Mesenteric fat pad (tissue), 1 donor: Measurements from ENCODE around the gene SULF2. TPM values are rescaled to one million over a fixed set of nuclear protein-coding genes. Genes with fewer than 3 reads are reported as not detected.

ENCODE experiments used
- DNase-seq: peaks from one replicate; pipeline ENCODE4 v3.0.0-alpha.2; 2020; ENCODE audit warnings: low spot score
- total RNA-seq: library from RNA; stranded (reverse); fragmentation: NEBNext Ultra II Directional; extraction: Animal tissue kit (Norgen Biotek cat#: 25700); gene quantifications from one replicate; pipeline ENCODE4 v1.2.1, GENCODE V29; 2021
- donor health status: DM: yes; HTN: yes; CAD: no.

The SULF2 gene
- total RNA-seq, 1 donor from 2014 or later, result 68.7 TPM

DNA sequence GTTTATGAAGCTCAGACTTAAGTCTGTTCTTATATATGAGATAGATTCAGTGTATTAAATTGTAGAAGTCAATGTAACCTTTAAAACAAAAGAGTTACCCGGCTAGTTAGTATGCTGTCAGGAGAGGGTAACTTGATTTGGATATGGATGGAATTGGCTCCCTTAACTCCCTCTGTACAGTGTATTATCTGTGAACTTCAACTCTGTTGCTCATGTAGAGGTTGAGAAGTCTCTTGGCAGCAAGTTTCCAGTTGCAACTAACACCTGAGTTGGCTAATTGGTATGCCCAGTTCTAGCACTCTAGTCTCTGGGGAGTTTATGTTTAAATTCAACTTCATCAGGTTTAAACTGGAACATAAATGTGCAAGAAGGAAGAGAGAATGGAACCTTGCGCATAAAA lies 172.6 kb downstream of the SULF2 start:
- no peak for DNase-seq

DNA sequence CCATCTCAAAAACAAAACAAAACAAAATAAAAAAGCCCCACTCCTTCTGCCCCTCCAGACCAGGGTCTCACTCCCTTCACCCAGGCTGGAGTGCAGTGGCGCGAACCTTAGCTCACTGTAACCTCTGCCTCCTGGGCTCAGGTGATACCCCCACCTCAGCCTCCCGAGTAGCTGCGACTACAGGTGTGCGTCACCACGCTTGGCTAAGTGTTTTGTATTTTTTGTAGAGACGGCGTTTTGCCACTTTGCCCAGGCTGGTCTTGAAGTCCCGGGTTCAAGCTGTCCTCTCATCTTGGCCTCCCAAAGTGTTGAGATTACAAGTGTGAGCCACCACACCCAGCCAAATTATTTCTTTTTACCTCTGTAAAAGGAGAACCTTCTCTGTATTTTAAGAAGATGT lies 173.5 kb downstream of the SULF2 start:
- DNase-seq, result no peak

DNA sequence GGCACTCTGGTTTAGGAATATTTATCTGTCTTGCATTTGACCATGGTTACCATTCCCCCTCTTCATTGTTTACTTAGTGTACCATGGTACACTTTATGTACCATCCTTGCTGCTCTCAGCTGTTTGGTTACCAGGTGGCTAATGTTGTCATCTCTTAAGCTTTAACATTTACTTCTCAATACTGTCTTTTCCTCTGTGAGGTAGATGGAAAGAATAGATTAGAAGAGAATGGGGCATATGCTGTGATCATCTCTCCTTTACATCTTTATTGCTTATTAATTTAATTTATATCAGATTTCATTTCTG lies 174.4 kb downstream of the SULF2 start:
- DNase-seq, result no peak

DNA sequence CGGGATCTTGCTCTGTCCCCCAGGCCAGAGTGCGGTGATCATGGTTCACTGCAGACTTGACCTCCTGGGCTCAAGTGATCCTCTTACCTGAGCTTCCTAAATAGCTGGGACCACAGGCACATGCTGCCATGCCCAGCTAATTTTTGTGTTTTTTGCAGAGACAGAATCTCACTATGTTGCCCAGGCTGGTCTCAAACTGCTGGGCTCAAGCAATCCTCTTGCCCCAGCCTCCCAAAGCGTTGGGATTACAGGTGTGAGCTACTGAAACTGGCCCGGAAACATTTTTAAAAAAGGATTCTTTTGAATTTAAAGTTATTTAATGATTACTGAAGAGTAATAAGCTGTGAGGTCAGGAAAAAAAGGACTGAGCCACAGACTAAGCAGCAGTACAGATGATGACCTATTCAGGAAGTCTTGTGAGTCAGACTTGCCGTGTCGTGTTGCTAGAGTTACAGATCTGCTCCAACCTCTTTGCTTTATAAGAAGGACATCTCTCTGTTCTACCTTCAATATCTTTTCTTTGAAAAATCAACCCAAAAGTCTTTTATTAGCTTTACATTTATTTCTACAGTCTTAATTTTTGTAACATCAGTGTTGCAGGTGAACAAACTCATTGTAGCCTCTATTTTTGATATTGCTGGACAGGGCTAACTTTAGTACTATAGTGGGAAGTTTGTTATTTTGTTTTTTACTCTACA lies 174.9 kb downstream of the SULF2 start:
- no peak for DNase-seq

DNA sequence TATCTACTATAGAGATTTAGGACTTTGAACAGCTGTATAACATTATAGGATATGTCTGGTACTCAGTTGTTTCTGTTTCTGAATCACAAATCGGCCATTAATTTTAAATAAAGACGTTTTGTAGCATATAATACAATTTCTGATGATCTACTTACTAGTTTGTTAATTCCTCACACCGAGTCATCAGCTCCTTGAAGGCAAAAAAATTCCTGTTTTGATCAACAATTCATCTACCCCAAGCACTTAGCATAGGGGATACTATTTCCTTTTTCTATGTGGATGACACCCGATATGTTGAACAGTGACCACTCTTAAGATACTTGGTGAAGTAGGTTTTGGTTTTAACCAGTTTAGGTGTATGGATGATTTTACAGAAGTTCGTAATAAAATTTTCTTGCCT lies 176.3 kb downstream of the SULF2 start:
- no peak for DNase-seq
